ENCODE measurements around the gene PIGC.
"Not testable (repeated sequence)": the region's sequence is repeated elsewhere in the genome, so short reads cannot be mapped to it uniquely, and the experiment has no call there.

DNA sequence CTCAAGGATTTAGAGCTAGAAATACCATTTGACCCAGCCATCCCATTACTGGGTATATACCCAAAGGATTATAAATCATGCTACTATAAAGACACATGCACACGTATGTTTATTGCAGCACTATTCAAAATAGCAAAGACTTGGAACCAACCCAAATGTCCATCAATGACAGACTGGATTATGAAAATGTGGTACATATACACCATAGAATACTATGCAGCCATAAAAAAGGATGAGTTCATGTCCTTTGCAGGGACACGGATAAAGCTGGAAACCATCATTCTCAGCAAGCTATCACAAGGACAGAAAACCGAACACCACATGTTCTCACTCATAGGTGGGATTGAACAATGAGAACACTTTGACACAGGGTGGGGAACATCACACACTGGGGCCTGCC is 6.7 kb downstream of the PIGC start:
- not testable (repeated sequence) for TF ChIP-seq POLR2AphosphoS5 (IDR thresholded peaks at IDR 0.05; ENCODE audit: borderline replicate concordance, low read depth, low read length); EZH2 (IDR thresholded peaks at IDR 0.05); FOXP2 (optimal IDR thresholded peaks at IDR 0.05; ENCODE audit: control extremely low read depth, extremely low read length, insufficient read depth)
